HG03108 (cell line): ENCODE measurements around the gene SFTPD.
"Not testable (repeated sequence)": the region's sequence is repeated elsewhere in the genome, so short reads cannot be mapped to it uniquely, and the experiment has no call there.

Experiments
- ATAC-seq: cut with Tn5 transposase; IDR thresholded peaks from one replicate; pipeline ENCODE4 v1.9.1; 2021; ENCODE audit warnings: moderate library complexity; ENCODE audit not compliant: unreplicated experiment

SFTPD gene

DNA sequence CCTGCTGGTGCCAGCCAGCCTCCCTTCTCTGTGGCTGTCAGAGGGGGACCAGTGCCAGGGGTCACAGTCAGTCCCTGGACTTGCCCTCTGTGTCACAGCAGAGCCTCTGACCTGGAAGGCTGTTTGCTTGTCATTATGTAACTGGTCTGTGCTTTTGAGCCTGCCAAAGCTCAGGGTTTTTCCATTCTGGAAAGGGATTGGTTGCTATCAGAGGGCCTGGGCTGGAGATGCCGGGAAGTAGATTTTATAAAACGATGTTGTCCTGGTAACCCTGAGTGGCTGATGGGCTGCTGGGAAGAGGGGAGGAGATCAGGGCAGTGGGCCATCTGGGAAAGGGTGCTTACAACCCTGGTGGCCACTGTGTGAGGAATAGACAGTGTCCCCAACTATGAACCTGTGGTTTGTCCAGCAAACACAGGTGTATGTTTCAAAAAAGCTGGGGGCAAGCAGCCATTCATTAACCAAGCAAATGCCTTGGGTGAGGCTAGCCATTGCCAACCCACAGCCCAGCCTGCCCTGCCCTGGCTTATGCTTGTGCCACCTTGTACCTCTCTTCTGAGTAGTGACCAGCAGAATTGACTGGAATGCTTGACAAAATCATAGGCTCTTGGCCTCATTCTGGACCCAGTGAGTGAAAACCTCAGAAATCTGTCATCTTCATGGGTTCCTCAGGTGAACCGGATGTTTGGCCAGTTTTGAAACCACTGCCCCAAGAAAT, 21.6 kb downstream of the SFTPD start:
- no peak for ATAC-seq

DNA sequence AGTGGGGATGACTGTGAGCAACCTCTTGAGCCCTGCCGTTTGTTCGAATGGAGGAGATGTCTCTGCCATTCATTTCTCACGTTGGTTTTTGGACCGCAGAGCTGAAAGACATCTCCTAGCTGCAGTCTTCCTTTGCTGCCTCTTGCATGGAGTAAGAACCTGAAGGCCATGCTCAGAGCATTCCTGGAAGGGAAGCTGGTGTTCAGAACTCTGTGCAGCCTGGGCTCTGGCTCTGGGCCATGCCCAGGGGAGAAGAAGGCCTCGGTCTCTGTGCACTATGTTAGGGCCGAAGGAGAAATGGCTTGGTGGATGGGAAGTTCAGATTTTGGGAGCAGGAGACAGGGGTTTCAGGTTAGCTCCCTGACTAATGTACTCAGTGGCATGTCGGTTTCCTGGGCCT, 22.9 kb downstream of the SFTPD start:
- ATAC-seq = no peak

DNA sequence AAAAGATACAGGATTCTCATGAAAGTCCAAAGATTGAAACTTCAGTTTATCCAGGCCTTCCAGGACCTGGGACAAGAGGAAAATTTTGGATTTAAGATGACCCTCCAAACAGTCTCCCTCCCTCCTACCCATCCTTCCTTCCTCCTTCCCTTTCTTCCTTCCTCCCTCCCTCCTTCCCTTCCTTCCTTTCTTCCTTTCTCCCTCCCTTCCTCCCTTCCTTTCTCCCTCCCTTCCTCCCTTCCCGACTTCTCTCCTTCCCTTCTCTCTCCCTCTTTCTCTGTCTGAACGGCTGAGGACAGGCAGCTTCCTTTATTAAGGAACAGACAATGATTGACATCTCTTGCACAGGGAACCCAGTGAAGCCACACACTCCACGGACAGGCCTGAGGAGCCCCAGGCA, 23.3 kb downstream of the SFTPD start:
- ATAC-seq = no peak

DNA sequence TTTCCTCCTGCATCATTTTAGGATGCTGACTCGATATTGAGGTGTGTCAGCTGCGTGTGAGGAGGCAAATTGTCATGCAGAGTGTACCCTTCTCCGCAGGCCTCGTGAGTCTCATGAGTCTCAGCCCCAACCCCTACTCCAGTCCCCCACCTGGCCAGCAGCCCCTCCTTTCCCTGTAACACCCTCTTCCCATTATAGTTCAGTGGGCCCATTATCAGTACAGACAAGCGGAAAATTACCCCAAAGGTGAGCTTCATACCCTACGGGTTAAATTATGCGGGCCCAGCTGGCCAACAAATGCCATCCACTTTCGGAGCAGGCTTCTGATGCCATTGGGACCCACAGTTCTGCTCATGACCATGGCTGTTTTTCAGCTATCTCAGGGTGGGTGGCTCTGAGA, 25.2 kb downstream of the SFTPD start:
- no peak for ATAC-seq

DNA sequence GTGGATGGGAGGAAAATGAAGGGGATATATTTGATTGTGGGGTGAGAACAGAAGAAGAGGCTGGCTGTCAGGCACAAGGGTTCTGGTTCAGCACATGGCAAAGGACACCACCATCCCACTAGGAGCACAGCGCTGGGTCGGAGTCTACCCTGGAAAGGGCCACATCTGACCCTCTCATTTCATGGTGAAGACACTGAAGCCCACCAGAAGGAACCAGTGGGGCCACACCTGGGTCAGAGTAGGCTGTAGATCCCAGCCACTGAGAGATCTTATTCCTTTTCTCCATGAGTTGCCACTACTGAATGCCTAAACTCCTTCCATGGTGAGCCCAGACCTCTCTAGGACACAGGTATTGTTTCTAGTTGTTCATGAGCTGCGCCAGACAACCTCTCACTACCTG, 25.8 kb downstream of the SFTPD start:
- no peak for ATAC-seq

DNA sequence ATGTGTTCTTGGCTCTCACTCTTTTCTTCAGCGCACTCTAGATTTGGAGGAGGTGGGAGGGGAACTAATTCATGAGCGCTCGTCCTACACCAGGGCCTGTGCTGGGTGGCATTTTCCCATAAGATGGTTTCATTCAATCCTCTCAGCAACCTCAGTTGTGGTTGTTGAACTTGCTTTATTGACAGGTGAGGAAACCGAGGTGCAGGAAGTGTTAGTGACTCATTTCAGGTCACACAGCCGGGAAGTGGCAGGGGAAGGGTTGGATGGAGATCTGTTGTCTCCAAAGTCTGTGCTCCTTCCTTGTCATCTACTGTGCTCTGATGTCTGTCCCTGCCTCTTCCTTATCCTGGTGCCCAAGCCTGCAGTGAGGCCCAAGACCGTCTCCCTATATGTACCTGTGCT, 26.9 kb downstream of the SFTPD start:
- not testable (repeated sequence) for ATAC-seq

DNA sequence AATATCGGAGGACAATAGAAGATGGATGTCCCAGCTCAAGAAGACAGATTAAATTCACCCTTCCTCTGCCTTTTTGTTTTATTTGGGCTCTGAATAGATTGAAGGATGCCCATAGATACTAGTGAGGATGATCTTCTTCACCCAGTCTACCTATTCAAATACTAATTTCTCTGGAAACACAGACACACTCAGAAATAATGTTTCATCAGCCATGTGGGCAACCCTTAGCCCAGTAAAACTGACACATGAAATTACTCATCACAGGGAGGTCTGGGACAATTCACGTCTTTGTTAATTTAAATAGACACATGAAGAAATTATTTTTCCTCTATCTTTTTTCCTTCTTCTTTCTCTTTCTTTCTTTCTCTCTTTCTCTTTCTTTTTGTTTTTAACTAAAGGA, 33.1 kb downstream of the SFTPD start:
- ATAC-seq = not testable (repeated sequence)

DNA sequence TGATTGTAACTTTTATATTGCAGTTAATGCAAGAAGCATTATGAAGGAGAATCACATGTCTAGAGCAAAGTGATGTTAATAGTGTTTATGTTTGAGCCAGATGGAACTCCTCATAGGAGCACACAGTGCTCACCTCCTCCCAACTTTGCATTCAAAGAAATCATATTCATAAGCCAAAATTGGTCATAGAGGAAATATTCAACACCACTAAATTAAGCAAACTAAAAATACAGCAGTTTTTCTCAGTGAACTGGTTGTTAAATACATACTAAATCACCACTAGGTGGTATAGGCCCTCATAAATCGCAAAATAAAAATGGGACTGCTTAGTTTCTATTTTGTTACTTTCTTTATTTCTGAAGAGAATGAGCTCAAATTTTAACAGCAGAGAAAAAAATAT, 34.4 kb downstream of the SFTPD start:
- ATAC-seq = not testable (repeated sequence)

DNA sequence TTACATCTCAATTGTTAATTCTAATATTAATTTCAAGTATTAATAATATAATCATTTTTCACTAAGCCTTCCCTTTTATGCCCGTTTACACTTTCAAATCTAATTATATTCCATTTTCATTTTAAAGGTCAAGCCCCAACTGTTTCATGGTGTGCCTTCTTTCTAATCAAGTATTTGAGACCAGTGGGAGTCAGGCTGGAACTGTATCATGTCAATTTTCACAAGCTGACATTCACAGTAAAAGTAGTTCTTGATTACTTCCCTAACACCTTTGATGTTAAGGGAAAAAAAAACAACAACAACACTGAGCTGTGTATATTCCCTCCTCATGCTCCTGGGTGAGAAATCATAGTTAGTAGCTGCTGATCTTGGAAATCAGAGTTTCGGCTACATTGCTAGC, 38.1 kb downstream of the SFTPD start:
- no peak for ATAC-seq

DNA sequence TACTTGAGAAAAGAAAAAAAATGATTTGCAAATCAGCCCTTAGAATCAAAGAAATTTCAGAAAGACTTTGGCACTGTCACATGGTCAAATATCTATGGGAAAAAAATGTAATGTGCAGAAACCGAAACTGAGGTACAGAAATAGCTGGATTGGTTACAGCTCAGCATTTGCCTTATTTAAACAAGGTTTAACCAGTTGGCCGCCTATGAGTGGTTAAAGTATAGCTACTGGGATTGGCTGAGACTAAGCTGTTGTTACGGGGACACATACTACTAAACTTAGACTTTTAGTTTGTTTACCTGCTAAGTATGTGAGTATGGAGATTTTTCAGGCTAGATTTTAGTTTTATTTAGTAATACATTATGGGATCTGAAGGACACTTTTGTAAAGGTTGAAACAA, 38.6 kb downstream of the SFTPD start:
- no peak for ATAC-seq

DNA sequence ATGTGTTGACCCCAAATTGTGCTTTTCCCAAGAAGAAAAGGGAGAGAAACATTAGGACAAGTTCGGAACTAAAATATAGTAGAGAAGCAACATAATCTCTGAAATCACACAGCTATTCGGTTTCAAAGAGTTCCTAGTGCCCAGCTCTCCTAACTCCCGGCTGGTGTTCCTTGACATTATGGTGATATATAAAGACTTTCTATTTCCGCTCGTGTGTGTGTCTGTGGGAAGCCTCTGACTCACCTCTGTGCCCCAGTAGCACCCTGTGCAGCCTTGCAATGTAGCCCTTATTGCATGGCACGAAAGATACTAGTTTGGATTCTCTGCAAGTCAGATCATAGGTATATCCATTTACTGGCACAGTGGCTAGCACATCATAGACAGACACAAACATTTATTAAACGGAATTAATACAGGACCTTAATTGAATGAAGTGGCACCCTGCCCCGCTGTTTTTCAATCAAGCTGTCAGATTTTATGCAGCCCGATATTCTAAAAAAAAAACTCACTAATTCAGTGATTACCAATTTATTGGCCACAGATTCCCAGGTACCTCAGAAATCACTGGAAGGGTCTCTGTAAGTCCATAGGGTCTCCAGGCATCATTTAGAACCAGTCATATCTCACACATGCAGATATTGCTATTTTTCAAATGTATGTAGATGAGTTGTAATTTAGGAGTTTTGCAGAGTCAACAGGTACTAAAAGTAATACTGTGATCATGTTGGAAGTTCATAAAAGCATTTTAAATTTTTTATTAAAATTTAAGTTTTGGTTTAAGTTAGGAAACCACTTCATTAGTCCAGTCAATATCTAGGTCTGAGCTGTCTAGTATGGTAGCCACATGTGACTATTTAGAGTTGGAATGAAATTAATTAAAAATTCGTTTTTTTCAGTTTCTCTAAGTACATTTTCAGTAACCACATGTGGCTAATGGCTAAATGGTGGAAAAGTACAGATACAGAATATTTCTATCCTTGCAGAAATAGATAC, 43.3 kb downstream of the SFTPD start:
- ATAC-seq = no peak

DNA sequence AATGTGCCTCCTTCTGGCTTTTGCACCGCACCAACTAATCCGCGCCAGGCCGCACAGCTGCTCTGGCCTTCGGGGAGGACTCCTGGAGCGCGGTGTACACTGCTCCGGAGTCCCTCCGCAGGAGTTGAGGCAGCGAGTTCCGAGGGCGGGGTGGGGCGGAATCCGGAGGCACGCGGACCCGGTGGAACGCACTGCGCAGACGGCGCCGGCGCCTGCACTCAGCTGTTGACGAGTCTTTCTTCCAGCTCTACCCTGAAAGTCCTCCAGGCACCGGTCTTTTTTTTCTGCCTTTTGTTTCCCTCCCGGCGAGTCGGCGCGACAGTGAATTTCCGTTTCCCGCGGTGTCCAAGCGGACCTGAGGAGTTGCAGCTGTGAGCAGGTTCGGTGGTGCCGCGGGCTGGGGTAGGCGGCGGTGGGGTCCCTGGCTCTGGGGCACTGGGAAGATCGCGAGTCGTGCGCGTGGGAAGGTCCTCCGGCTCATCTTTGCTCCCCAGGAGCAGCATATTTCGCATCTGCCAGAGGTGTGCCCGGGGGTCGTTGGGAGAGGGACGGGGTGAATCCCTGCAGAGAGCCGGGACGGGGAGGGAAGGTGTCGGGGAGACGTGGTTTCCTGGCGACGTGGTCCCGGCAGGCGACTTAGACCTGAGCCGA, 44.1 kb downstream of the SFTPD start:
- ATAC-seq = no peak

DNA sequence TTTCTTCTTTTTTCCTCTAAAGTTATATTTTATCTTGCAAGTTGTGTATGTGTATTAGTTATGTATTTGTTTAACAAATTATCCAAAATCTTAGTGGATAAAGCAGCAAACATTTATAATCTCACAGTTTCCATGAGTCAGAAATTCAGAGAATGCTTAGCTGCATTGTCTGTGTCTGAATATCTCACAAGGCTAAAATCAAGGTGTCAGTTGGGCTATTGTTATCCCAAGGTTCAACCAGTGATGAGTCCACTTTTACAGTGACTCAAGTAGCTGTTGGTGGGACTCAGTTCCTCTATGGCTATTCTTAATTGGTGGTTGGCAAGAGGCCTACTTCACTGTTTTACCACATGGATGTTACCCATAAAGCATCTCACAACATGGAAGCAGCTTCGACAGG, 47.3 kb downstream of the SFTPD start:
- not testable (repeated sequence) for ATAC-seq

DNA sequence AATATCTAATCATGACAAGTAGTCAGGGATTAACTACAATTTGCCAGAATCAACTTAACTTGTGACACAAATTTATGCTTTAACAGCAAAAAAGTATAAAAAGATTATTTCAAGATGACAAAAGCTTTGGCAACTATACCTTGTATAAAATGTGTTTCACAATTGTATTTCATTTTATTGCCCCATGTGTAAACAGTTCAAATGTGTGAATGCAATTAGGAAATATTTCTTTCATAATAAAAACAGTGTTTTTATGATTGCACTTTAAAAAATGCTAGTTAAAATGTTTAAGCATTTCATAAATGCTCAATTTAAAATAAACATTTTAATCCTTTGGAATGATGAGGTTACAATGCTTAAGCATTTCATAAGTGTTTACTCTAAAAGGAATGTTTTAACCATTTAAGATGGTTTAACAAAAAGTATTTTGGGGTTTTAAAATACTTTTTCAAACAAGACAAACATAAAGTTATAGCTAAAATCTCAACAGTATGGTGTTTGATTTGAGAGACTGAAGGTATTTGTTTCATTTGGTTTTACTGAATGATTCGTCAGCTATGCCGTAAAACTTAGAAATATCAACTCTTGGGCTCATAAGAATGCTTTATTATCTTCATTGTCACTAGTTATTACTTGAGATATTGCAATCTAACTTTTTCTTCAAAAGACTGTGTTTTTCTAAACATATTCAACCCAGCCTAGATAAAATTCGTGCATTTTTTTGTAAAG, 50.1 kb downstream of the SFTPD start:
- ATAC-seq = no peak

DNA sequence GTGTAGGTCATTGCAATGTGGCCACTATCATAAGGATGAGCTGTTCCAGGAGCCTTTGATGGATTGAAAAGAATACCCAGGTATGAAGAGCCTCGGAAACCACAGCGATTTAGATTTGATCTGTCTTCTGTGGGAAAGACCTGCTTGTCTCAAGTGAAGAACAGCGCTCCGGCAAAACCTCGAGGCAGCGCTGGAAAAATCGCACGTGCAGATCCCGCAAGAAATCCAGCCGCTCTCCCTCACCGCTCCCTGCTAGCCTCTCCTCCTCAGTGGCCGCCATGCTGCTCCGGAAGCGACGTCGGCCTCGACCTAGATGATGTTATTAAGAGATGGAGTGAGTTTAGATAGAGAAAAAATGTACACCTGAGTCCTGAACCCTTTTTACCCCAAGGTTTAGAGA, 56.0 kb downstream of the SFTPD start:
- not testable (repeated sequence) for ATAC-seq

DNA sequence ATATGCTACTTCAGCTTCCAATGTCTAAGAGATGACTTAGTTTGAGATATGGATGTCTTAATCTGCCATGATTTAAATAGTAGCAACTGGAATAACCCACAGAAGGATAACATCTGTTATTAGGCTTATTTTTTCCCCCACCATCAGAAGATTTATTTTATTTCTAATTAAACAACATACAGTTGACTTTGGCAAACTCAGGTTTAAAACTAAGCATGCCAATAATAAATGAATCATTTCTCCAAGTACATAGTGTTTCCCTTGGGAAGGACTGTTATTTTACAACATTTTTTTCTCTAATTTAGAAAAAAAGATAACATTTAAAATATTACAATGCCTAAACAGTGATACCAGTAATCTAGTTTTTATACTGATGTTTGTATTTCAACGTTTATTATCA, 58.4 kb downstream of the SFTPD start:
- no peak for ATAC-seq

DNA sequence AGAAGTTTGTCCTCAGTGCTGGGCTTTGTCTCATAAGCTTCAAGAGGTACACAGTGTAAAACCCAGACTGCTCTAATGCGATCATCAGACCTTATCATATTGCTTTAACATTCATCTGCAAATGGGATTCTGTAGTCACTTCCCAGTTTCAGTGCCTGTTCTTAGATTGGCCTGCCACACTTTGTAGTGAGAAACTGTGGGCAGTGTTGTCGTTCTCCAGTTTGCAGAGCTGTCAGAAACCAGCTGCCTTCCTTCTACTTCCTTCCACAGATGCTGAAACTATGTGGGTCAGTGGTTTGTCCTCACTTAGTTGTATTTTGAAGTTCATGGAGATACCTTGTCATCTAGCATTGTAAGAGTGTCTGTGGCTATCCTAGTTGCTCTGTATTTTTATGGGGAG, 59.9 kb downstream of the SFTPD start:
- not testable (repeated sequence) for ATAC-seq
